Epithelial cell of umbilical artery (primary cell): ENCODE measurements around the gene APBB2. TPM values are rescaled to one million over a fixed set of nuclear protein-coding genes. Genes with fewer than 3 reads are reported as not detected.

Source experiments
- total RNA-seq: library from RNA; depleted of rRNA; stranded (reverse); fragments of >200 nt; gene quantifications from 2 replicates; pipeline ENCODE4 v1.2.3, GENCODE V29; 2014

Gene APBB2
- 93.9 and 134 TPM in 2 replicates for total RNA-seq

DNA sequence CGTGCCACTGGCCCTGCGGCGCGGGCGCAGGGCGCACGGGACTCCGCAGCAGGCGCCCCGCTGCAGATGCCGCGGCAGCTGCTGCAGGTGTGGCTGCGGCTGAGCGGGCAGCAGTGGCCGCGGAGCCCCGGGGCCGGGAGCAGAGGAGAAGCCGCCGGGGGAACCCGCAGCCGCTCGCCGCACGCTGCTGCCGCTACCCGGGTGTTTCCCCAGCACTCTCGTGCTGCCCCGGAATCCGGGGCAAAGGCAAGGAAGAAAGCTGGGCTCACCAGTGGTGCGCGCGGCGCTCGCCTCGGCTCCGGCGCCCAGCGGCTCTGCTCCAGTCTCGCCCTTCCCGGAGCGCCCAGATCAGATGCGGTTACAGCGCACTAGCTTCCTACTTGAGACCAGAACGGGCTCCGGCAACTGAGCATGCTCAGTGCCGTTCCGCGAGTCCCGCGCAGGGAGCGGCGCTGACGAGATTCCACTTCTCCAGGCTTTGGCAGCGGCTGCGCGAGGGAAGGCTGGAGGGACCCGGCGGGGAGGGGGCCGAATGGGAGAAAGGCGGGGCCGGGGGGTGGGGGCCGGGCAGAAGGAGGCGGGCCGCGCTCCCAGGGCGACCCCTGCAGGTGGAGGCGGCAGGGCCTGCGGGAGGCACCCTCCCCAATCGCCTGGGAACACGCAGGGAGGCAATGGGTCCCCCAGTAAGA lies at the start of gene APBB2:
Gene APBB2, minus strand, starts transcription at position 407 of the 689 bp plus-strand sequence. CDS start 181,288 bp downstream, outside the sequence.

DNA sequence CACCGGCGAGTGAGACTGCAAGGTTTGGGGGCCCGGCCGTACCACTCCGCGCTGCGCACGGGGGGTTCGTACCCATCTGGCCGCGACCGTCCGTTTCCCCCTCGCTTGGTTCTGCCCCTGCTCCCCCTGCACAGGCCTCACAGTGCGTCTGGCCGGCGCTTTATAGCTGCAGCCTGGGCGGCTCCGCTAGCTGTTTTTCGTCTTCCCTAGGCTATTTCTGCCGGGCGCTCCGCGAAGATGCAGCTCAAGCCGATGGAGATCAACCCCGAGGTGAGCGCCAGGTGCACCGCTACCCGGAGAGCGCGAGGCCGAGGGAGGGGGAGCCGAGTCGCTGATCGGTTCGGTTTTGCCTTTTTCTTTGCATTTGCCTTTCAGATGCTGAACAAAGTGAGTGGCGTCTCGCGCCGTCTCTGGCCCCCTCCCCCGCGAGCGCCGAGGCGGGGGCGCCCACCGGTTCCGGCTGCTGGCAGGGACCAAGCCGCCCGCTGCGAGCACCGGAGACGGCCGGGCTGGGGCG lies 42.5 kb upstream of the APBB2 start, which contains the start of gene UCHL1:
Gene UCHL1, plus strand, starts transcription at position 189 of the 517 bp plus-strand sequence. Its CDS starts 49 bp downstream, at position 238.

Other genes starting within 250 kb of the APBB2 start
- 320 and 433 TPM in 2 replicates for gene UCHL1, start 42.4 kb upstream of the APBB2 start, total RNA-seq